WTC11 (cell line): ENCODE results near the gene AOAH. TPM values are rescaled to one million over a fixed set of nuclear protein-coding genes. Genes with fewer than 3 reads are reported as not detected.
A peak's percentile ranks its signal among the peaks of the same experiment; 100 is the strongest.

ENCODE experiments used
- ATAC-seq: fragments of 200-7000 bp; cut with Tn5 transposase; 2 replicates; pipeline ENCODE4 v1.10.0; 2021; ENCODE audit warnings: mild to moderate bottlenecking, moderate library complexity
- CTCF ChIA-PET: fragments of 300-600 bp; sonication (Branson Sonifier 250); formaldehyde crosslinking; loops from one replicate; lab custom pipeline; 2021; ENCODE audit warnings: antibody characterized with exemption; lab: Charles Lee
- POLR2A ChIA-PET: fragments of 350-600 bp; sonication (Branson Sonifier 250); formaldehyde crosslinking; loops from one replicate; lab custom pipeline; 2021; ENCODE audit warnings: antibody characterized with exemption; lab: Charles Lee
- DNase-seq: peaks from one replicate; pipeline ENCODE4 v3.0.0; 2021; ENCODE audit warnings: low spot score
- H3K27ac Mint-ChIP-seq: 2 replicates; pipeline ENCODE4 v1.8.0; 2021; ENCODE audit warnings: mixed read lengths
- H3K27me3 Mint-ChIP-seq: 2 replicates; pipeline ENCODE4 v1.8.0; 2021; ENCODE audit warnings: low read depth, mild to moderate bottlenecking, moderate library complexity, mixed read lengths
- H3K36me3 Mint-ChIP-seq: 2 replicates; pipeline ENCODE4 v1.8.0; 2021; ENCODE audit warnings: mixed read lengths
- H3K4me1 Mint-ChIP-seq: 2 replicates; pipeline ENCODE4 v1.8.0; 2022; ENCODE audit warnings: mixed read lengths
- H3K4me3 Mint-ChIP-seq: 2 replicates; pipeline ENCODE4 v1.8.0; 2021; ENCODE audit warnings: mild to moderate bottlenecking, moderate library complexity, mixed read lengths
- H3K9me3 Mint-ChIP-seq: 2 replicates; pipeline ENCODE4 v1.8.0; 2021; ENCODE audit warnings: mixed read lengths
- AR ChIP-seq: fragments of 250-450 bp; sonication (Bioruptor Pico); IDR thresholded peaks from 2 replicates; pipeline ENCODE4 v1.9.0; 2021; ENCODE audit warnings: mild to moderate bottlenecking
- ATF3 ChIP-seq: sonication (generic); formaldehyde crosslinking; conservative IDR thresholded peaks from 2 replicates; pipeline ENCODE4 v1.8.1; 2022; ENCODE audit warnings: mild to moderate bottlenecking, missing genetic modification reagents
- FOXP4 ChIP-seq: sonication (generic); formaldehyde crosslinking; IDR thresholded peaks from 2 replicates; pipeline ENCODE4 v1.8.0; 2022; ENCODE audit warnings: mild to moderate bottlenecking, missing genetic modification reagents
- GTF2I ChIP-seq: fragments of 250-450 bp; sonication (Bioruptor Pico); conservative IDR thresholded peaks from 2 replicates; pipeline ENCODE4 v1.4.0; 2021; ENCODE audit warnings: mild to moderate bottlenecking
- HMGA2 ChIP-seq: fragments of 250-450 bp; sonication (Bioruptor Pico); IDR thresholded peaks from 2 replicates; pipeline ENCODE4 v1.4.0; 2021; ENCODE audit warnings: mild to moderate bottlenecking, moderate library complexity
- MYBL2 ChIP-seq: sonication (generic); formaldehyde crosslinking; IDR thresholded peaks from 2 replicates; pipeline ENCODE4 v1.8.1; 2023; ENCODE audit warnings: mild to moderate bottlenecking, moderate library complexity, missing genetic modification reagents
- NFE2L1 ChIP-seq: sonication (generic); formaldehyde crosslinking; IDR thresholded peaks from 2 replicates; pipeline ENCODE4 v1.8.1; 2023; ENCODE audit warnings: missing genetic modification reagents
- PRRX2 ChIP-seq: fragments of 250-450 bp; sonication (Bioruptor Pico); IDR thresholded peaks from 2 replicates; pipeline ENCODE4 v1.8.0; 2021; ENCODE audit warnings: mild to moderate bottlenecking
- RELA ChIP-seq: sonication (generic); formaldehyde crosslinking; IDR thresholded peaks from 2 replicates; pipeline ENCODE4 v1.8.1; 2022; ENCODE audit warnings: missing genetic modification reagents, mild to moderate bottlenecking, borderline replicate concordance
- RORB ChIP-seq: fragments of 250-450 bp; sonication (Bioruptor Pico); IDR thresholded peaks from 2 replicates; pipeline ENCODE4 v1.9.0; 2021; ENCODE audit warnings: mild to moderate bottlenecking
- SMAD4 ChIP-seq: sonication (generic); formaldehyde crosslinking; IDR thresholded peaks from 2 replicates; pipeline ENCODE4 v1.8.0; 2022; ENCODE audit warnings: mild to moderate bottlenecking, missing genetic modification reagents
- TP53 ChIP-seq: sonication (generic); formaldehyde crosslinking; IDR thresholded peaks from 2 replicates; pipeline ENCODE4 v1.8.1; 2023; ENCODE audit warnings: mild to moderate bottlenecking, missing genetic modification reagents
- ZNF121 ChIP-seq: sonication (generic); formaldehyde crosslinking; IDR thresholded peaks from 2 replicates; pipeline ENCODE4 v1.8.0; 2023; ENCODE audit warnings: missing genetic modification reagents
- ZNF138 ChIP-seq: sonication (generic); formaldehyde crosslinking; conservative IDR thresholded peaks from 2 replicates; pipeline ENCODE4 v1.8.1; 2022; ENCODE audit warnings: mild to moderate bottlenecking, moderate library complexity, missing genetic modification reagents
- ZNF219 ChIP-seq: sonication (generic); formaldehyde crosslinking; IDR thresholded peaks from 2 replicates; pipeline ENCODE4 v1.8.0; 2023; ENCODE audit warnings: missing genetic modification reagents, mild to moderate bottlenecking, borderline replicate concordance
- ZNF317 ChIP-seq: sonication (generic); formaldehyde crosslinking; IDR thresholded peaks from 2 replicates; pipeline ENCODE4 v1.8.1; 2023; ENCODE audit warnings: low read depth, mild to moderate bottlenecking, moderate library complexity, missing genetic modification reagents, borderline replicate concordance
- total RNA-seq: library from RNA; stranded (reverse); gene quantifications from 3 replicates; pipeline ENCODE4 v1.2.3, GENCODE V29; 2021
- TF ChIP-seq, protein P1 (sequence below): fragments of 250-450 bp; sonication (Bioruptor Pico); IDR thresholded peaks from 2 replicates; pipeline ENCODE4 v1.8.0; 2021; ENCODE audit warnings: mild to moderate bottlenecking
- TF ChIP-seq, protein P2 (sequence below): fragments of 250-450 bp; sonication (Bioruptor Pico); IDR thresholded peaks from 2 replicates; pipeline ENCODE4 v2.1.2; 2022; ENCODE audit warnings: mild to moderate bottlenecking, moderate library complexity
- TF ChIP-seq, protein P3 (sequence below): sonication (generic); formaldehyde crosslinking; IDR thresholded peaks from 2 replicates; pipeline ENCODE4 v1.8.1; 2022; ENCODE audit warnings: mild to moderate bottlenecking, missing genetic modification reagents, moderate library complexity, borderline replicate concordance
- TF ChIP-seq, protein P4 (sequence below): sonication (generic); formaldehyde crosslinking; IDR thresholded peaks from 2 replicates; pipeline ENCODE4 v1.8.0; 2022; ENCODE audit warnings: mild to moderate bottlenecking, missing genetic modification reagents
- TF ChIP-seq, protein P5 (sequence below): sonication (generic); formaldehyde crosslinking; IDR thresholded peaks from 2 replicates; pipeline ENCODE4 v1.8.1; 2022; ENCODE audit warnings: missing genetic modification reagents, borderline replicate concordance

Gene AOAH
- total RNA-seq, 1 experiment from 2014 or later, result 0.31 TPM

- TF ChIP-seq, protein P1, sequence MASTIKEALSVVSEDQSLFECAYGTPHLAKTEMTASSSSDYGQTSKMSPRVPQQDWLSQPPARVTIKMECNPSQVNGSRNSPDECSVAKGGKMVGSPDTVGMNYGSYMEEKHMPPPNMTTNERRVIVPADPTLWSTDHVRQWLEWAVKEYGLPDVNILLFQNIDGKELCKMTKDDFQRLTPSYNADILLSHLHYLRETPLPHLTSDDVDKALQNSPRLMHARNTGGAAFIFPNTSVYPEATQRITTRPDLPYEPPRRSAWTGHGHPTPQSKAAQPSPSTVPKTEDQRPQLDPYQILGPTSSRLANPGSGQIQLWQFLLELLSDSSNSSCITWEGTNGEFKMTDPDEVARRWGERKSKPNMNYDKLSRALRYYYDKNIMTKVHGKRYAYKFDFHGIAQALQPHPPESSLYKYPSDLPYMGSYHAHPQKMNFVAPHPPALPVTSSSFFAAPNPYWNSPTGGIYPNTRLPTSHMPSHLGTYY (CRISPR knock-in tag), result no peak
- no peak for TF ChIP-seq ZNF138 (CRISPR knock-in tag)
- TF ChIP-seq ATF3 (CRISPR knock-in tag), result no peak
- no peak for TF ChIP-seq ZNF317
- no peak for TF ChIP-seq HMGA2 (CRISPR knock-in tag)
- TF ChIP-seq MYBL2, result no peak
- no peak for TF ChIP-seq SMAD4
- no peak for TF ChIP-seq ZNF121 (CRISPR knock-in tag)
- no peak for TF ChIP-seq RELA
Measured at GRCh38 chr7:36764929-36765328, 40.6 kb upstream of the AOAH start (continued).

DNA sequence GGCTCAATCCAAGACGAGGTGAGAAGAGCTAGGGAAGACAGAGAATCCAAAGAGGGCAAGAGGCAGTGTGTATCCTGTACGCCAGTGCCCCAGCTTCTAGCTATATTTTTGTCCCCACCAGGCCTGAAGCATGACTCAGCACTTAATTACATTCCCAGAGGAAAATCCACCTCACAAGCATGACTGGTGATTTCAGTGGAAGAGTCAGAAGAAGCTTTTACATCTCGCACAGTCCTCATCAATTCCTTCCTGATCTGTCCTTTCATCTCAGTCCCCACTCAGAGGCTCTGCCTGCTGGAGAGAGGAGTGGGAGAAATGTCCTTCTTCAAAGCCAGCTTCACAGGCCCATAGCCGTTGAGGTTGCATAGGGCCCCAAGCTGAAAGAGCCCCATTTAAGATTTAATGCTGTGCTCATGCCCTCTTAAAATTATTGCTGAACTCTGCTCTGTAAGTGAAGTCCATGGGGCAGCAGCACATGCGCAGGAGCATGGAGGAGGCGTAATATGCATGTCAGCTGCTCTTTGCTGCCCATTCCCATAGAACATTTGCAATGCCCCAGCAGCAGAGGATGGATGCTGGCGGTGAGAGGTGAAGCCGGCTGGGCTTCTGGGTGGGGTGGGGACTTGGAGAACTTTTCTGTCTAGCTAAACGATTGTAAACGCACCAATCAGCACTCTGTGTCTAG, 39.0 kb upstream of the AOAH start:
- DNase-seq, result no peak

GRCh38 chr7:36762394-36762793, 38.1 kb upstream of the AOAH start:
- H3K36me3 Mint-ChIP-seq, result peaks cover 8% of the 10 kb centered on the region
- DNase-seq, result no peak
- ChIA-PET CTCF (interaction anchor here (1.4 to 1.7 kb wide), 3 partner anchors 272 to 436 kb away, joined by 3 to 6 read pairs (median 5); no protein-coding TSS in a partner anchor), POLR2A (no interaction called here)
- H3K4me3 Mint-ChIP-seq, result peak overlapping the region; percentile 24
- H3K4me1 Mint-ChIP-seq, result peaks cover 49% of the 10 kb centered on the region
- ATAC-seq, result peak; percentile 62
- H3K9me3 Mint-ChIP-seq, result peaks cover 22% of the 10 kb centered on the region
- peak overlapping the region; percentile 55 for H3K27ac Mint-ChIP-seq
- H3K27me3 Mint-ChIP-seq, result peaks cover 3% of the 10 kb centered on the region; the same call in 1 of the 2 replicates
- no peak for TF ChIP-seq AR (CRISPR knock-in tag)
- TF ChIP-seq FOXP4, result no peak
- TF ChIP-seq, protein P2, sequence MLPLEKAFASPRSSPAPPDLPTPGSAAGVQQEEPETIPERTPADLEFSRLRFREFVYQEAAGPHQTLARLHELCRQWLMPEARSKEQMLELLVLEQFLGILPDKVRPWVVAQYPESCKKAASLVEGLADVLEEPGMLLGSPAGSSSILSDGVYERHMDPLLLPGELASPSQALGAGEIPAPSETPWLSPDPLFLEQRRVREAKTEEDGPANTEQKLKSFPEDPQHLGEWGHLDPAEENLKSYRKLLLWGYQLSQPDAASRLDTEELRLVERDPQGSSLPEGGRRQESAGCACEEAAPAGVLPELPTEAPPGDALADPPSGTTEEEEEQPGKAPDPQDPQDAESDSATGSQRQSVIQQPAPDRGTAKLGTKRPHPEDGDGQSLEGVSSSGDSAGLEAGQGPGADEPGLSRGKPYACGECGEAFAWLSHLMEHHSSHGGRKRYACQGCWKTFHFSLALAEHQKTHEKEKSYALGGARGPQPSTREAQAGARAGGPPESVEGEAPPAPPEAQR, result no peak
- TF ChIP-seq GTF2I, result no peak
- TF ChIP-seq ZNF121 (CRISPR knock-in tag), result no peak
- TF ChIP-seq, protein P3, sequence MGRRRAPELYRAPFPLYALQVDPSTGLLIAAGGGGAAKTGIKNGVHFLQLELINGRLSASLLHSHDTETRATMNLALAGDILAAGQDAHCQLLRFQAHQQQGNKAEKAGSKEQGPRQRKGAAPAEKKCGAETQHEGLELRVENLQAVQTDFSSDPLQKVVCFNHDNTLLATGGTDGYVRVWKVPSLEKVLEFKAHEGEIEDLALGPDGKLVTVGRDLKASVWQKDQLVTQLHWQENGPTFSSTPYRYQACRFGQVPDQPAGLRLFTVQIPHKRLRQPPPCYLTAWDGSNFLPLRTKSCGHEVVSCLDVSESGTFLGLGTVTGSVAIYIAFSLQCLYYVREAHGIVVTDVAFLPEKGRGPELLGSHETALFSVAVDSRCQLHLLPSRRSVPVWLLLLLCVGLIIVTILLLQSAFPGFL (CRISPR knock-in tag), result no peak
- TF ChIP-seq RORB (CRISPR knock-in tag), result no peak
- TF ChIP-seq, protein P4, sequence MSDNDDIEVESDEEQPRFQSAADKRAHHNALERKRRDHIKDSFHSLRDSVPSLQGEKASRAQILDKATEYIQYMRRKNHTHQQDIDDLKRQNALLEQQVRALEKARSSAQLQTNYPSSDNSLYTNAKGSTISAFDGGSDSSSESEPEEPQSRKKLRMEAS (CRISPR knock-in tag), result no peak
- no peak for TF ChIP-seq PRRX2 (CRISPR knock-in tag)
- TF ChIP-seq, protein P5, sequence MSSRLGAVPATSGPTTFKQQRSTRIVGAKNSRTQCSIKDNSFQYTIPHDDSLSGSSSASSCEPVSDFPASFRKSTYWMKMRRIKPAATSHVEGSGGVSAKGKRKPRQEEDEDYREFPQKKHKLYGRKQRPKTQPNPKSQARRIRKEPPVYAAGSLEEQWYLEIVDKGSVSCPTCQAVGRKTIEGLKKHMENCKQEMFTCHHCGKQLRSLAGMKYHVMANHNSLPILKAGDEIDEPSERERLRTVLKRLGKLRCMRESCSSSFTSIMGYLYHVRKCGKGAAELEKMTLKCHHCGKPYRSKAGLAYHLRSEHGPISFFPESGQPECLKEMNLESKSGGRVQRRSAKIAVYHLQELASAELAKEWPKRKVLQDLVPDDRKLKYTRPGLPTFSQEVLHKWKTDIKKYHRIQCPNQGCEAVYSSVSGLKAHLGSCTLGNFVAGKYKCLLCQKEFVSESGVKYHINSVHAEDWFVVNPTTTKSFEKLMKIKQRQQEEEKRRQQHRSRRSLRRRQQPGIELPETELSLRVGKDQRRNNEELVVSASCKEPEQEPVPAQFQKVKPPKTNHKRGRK (CRISPR knock-in tag), result no peak
- TF ChIP-seq, all 79 proteins: peak for 0

More for the DNA sequence above, 39.0 kb upstream of the AOAH start:
- H3K4me3 Mint-ChIP-seq, result peak overlapping the region; percentile 24; the same call in 1 of the 2 replicates
- peaks cover 22% of the 10 kb centered on the region for H3K9me3 Mint-ChIP-seq
- peaks cover 8% of the 10 kb centered on the region for H3K36me3 Mint-ChIP-seq
- no peak for TF ChIP-seq ZNF219
- TF ChIP-seq NFE2L1 (CRISPR knock-in tag), result peak; percentile 77; the same call in 1 of the 2 replicates
- no peak for TF ChIP-seq TP53 (CRISPR knock-in tag)
- peak overlapping the region; percentile 55 for H3K27ac Mint-ChIP-seq
- peaks cover 52% of the 10 kb centered on the region for H3K4me1 Mint-ChIP-seq
- peaks cover 3% of the 10 kb centered on the region; the same call in 1 of the 2 replicates for H3K27me3 Mint-ChIP-seq
- ChIA-PET POLR2A (no interaction called here), CTCF (interaction anchor here (0.8 to 1.7 kb wide), 7 partner anchors 10 to 435 kb away, joined by 3 to 6 read pairs (median 3); no protein-coding TSS in a partner anchor)
- peak; percentile 48 for ATAC-seq
